Activated CD8-positive, alpha-beta memory T cell treated with anti-CD3 and anti-CD28 coated beads, Interleukin-2, amount 50 U/mL, for 1 hour (primary cell): Measurements from ENCODE around the gene PHF13.
"Not testable (repeated sequence)": the region's sequence is repeated elsewhere in the genome, so short reads cannot be mapped to it uniquely, and the experiment has no call there.

Source experiments
- DNase-seq: peaks from one replicate; pipeline ENCODE4 v3.0.0-alpha.2; 2020; ENCODE audit errors: extremely low read depth

PHF13 gene

DNA sequence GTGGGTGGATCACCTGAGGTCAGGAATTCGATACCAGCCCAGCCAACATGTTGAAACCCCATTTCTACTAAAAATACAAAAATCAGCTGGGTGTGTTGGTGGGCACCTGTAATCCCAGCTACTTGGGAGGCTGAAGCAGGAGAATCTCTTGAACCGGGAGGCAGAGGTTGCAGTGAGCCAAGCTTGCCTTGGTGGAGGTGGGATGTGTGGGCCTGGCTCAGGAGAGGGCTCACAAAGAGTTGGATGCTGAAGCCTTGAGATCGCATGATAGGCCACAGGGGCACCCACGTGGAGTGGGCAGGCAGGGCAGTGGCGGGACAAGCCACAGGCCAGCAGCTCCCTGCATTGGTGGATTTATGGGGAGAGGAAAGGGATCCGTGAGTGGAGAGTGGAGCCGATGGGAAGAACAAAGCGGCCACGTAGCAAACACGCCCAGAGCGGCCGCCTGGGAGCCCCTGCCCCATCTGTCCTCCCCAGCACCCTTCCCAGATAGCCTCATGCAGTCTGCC, 15.5 kb downstream of the PHF13 start:
- DNase-seq: no peak

DNA sequence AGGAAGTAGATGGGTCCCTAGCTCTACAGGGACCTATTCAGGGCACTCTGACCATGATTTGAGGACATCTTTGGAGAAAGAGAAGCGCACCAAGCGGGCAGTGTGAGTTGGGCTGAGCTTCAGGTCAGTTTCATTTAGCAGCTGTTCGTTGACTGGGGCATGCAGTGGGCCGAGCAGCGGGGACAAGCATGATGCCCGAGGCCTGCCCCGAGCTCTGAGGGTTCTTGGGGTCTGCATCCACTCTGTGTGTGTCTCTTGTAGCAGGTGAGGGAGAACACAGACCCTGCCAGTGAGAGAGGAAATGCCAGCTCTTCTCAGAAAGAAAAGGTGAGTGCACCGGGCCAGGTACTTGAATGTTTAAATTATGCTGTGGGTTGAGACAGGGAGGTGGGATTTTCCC, 16.5 kb downstream of the PHF13 start:
- DNase-seq: no peak

DNA sequence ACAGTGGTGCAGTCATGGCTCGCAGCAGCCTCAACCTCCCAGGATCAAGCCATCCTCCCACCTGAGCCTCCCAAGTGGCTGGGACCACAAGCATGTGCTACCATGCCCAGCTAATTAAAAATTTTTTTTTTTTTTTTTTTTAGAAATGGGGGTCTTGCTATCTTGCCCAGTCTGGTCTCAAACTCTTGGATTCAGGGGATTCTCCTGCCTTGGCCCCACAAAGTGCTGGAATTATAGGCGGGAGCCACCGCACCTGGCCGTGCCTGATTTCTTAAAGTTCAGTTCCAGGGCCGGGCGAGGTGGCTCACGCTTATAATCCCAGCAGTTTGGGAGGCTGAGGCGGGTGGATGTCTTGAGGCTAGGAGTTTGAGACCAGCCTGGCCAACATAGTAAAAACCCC, 17.5 kb downstream of the PHF13 start:
- no peak for DNase-seq

DNA sequence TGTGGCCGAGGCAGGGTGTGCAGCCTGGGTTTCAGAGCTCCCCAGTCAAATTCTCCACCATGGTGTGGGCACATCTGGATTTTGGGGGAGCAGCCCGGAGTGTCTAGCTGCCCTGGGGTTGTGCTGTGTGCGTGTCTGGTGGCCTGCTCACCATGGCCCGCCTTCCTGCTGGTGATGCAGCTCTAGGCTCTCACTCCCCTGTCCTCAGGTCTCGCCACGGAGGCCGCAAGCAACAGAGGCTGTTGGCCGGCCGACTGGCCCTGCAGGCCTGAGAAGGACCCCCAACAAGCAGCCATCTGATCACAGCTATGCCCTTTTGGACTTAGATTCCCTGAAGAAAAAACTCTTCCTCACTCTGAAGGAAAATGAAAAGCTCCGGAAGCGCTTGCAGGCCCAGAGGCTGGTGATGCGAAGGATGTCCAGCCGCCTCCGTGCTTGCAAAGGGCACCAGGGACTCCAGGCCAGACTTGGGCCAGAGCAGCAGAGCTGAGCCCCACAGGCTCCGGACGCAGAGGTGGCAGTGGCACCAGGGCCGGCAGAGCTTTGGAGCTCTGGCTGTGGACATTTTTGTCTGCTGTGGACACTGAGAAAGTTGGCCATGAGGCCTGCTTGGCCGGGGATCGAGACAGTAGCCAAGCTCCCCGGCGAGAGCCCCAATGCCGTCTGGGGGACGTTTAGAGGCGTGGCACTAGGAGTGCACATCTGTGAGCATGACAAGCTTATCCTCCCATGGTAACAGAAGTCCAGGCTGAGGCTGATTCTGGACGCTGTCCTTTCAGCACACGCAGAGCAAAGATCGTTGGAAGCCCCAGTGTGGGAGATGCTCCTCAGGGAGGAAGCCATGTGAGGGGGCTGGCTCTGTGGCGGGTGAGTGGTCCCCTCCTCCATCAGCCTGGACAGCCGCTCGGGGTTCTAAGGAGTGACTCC, 19.3 kb downstream of the PHF13 start:
- DNase-seq: no peak

DNA sequence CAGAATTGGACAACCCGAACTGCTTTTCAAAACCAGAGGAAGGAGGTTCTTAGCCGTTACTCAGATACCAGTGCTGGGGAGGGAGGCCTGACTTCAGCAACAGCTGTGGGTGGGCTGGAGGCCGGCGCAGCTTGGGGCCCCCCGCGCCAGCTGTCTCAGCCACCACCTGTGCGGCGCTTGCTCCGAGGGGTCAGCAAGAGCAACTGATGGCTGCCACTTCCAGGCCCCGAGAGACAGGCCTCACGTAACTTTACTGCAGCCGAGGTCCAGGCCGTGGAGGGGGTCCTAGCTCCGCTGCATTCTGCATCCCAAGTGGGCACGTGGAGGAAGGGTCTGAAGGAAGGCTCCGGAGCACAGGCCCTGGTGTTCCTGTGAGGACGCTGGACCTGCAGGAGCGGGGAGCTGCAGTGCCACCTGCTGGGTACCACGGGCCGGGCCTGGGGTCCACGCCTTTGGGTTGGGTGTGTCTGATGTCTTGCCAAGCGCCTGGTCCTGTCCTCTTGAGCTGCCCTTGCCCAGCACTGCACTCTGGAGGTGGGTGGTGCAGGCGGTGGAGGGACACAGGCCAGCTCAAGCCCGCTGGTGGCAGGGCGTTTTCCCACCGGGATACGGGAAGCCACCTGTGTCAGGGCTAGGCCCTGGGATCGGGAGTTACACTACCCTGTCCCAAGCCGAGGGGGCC, 21.0 kb downstream of the PHF13 start:
- DNase-seq: no peak

DNA sequence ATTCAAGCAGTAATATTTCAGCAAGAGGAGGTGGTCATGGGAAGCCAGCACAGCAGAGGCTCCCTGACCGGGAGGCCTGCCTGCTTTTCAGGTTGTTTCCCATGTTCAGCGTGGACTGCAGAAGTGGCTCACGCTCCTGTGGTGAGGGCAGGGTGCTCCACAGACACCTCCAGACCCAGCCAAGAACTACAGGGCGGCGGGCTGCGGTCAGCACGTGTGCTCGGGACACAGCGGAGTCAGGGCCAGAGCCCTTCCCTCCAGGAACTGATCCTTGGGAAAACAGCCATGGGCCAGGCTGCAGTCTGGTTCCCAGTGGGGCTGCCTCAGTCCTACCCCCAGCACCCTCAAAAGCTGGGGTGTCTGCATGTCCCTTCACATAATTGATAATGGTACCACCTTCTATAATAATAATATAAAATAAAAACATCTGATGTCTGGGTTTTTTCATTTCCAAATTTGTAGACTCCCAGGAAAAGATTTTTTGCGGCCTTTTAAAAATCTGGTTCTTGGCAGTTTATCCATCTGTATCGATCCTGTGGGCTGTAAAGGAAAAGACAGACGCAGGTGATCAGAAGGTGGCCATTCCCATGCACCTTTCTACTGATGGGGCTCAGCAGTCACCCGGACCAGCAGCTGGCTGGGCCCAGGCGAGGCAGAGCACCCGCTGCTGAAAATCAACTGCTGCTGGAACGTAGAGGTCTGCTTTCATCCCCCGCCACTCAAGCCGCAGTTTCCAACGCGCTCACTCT, 21.8 kb downstream of the PHF13 start:
- DNase-seq: no peak

DNA sequence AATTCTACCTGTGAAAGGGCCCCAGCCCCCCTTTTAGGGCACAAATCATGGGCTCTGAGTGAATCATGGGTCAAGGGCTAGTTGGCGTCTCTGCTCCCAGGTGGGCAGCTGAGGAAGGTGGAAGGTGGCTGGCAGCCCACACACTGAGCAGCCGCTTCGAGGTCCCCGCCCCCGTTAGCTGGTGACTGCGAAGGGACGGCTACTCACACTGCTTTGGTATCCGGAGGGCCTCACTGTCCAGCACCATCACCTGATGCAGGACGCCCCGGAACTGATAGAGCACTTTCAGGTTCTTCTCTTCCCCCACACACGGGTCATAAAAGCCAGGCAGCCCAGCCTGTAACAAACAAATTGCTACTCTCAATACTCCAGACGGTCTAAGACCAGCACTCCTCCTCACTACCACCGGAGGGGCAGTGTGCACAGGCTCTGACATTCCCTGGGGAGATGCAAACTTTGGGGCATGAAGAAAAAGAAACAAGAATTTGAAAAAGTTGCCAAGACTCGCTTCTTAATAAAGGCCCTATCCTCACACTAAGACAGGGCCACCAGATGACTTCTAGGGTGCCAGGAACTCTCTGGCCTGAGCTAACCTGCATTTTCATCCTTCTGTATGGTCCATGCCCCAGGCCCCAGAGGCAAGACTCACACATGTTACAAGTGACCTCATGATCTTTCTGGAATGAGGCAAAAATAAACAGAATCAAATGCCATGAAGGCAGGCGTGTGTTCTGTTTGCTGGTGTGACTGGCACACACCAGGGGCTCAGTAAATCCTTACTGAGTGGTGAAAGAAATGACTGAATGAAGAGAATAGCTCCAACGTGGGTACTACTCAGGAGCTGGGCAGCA, 22.6 kb downstream of the PHF13 start:
- DNase-seq: no peak

DNA sequence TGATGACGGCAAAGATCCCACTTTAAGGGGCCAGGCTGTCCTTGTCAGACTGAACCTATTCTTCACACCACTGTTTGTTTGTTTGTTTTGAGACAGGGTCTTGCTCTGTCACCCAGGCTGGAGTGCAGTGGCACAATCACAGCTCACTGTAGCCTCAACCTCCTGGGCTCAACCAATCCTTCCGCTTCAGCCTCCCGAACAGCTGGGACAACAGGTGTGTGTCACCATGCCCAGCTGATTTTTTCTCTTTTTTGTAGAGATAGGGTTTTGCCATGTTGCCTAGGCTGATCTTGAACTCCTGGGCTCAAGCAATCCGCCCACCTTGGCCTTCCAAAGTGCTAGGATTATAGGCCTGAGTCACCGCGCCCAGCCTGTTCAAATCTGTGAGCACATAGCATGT, 23.2 kb downstream of the PHF13 start:
- not testable (repeated sequence) for DNase-seq

DNA sequence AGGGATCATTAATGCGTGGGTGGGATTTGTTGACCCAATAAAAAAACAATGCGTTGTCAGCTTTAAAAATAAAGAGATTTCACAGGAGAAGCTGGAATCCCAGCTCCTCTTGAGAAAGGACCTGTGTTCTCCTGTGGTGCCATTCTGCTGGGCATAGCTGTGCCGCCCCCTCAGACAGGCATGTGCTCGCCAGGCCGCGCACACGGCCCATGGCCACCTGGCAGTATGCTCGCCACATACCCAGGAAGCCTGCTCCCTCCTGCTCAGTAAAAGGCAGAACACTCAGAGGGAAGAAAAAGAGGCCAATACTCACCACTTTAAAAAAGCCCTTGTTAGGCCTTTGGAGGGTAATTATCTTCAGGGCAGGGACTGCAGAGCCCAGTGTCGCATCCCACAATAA, 24.2 kb downstream of the PHF13 start:
- DNase-seq: no peak

DNA sequence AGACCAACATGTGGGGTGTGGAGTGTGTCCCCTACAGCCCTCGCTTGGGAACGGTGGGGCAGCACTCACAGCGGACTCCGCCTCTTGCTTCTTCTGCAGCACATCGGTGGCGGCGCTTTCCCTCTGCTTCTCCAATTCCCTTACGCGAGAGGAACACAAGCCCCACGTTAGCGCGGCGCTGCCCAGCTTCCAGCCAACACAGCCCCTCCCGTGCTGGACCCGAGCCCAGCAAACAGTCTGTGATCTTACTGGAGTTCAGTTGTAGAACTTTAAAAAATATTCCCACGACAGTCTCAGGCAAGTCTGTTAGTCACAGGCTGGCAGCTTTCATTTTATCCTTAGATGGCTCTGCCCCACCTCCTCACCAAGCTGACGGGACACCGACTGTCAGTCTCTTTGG, 24.7 kb downstream of the PHF13 start:
- DNase-seq: no peak

DNA sequence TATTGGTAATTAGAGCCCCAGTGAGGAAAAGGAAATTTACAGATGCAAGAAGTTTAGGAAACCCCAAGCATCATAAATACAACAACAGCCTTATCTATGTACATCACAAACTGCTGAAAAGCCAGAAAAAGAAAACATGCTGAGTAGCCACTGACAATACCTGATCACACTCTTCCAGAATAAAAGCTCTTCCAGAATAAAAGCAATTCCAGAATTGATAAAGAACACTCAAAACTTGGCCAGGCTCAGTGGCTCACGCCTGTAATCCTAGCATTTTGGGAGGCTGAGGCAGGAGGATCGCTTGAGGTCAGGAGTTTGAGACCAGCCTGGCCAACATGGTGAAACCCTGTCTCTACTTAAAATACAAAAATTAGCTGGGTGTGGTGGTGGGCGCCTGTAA, 27.3 kb downstream of the PHF13 start:
- DNase-seq: not testable (repeated sequence)

DNA sequence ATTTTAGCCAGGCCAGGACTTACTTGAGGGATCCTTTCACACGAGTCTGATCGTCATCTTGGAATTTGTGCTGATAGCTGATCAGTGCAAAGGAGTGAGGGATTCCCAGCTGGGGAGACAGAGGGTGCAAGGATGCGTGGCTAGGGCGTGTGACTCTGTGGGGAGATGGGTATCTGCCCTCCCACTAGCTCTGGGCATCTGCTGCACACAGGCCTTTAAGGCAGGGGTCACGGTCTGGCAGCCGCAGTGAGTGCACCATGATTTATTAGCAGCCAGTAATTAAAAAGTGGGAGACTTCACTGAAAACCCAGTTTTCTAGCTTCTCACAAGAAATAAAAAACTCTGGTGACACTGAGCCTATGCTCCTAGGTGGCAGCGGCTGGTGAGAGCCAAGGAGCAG, 31.5 kb downstream of the PHF13 start:
- DNase-seq: no peak

DNA sequence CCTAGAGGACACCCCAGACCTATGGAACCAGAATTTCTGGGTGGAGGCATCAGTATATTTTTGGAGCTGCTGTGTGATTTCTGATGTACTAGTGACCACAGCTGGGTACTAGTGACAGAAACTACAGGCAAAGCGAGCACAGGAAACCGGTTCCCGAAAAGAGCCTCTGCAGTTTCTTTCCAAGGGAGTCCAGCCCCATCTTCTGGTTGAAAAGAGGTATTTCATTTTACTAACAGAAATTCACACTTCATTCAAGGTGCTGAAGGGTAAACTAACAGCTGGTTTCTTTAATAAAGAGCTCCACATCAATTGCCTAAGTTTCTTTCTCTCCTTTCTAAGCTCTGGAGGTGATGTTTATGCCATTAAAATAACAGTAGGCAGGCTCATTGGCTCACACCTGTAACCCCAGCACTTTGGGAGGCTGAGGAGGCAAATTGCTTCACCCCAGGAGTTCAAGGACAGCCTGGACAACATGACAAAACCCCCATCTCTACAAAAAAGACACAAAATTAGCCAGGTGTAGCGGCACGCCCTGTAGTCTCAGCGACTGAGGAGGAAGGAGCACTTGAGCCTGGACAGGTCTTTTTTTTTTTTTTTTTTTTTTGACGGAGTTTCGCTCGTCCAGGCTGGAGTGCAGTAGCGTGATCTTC, 33.1 kb downstream of the PHF13 start:
- no peak for DNase-seq

DNA sequence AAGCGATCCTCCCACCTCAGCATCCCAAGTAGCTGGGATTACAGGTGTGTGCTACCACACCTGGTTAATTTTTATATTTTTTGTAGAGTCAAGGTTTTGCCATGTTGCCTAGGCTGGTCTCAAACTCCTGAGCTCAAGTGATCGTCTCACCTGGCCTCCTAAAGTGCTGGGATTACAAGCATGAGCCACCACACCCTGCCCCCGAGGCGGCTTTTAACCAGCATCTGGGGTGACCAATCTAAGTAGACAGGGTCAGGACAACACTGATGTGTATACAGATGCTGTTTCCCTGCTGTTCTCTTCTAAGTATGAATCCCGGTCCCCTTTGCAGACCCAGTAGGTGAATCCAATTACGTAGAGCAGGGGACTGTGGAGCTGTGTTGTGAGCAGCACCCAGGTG, 35.0 kb downstream of the PHF13 start:
- no peak for DNase-seq

DNA sequence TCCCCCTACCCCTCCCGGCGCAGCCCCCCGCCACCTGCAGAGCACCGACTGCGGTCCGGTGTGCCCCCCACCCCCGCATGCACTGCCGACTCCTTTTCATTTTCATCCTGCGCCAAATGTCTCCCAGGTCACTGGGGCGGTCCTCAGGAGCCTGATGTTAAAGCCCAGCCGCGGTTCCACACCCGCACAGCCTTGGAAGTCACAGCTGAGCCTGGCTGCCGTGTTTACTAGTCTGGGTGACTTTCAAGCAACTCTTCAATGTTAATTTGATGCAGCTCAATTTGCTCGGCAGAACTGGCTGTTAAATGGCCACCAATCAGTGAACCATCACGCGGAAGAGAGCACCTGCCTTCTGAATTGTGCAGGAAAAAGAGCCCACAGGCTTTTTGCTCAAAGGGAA, 38.4 kb downstream of the PHF13 start:
- DNase-seq: no peak

DNA sequence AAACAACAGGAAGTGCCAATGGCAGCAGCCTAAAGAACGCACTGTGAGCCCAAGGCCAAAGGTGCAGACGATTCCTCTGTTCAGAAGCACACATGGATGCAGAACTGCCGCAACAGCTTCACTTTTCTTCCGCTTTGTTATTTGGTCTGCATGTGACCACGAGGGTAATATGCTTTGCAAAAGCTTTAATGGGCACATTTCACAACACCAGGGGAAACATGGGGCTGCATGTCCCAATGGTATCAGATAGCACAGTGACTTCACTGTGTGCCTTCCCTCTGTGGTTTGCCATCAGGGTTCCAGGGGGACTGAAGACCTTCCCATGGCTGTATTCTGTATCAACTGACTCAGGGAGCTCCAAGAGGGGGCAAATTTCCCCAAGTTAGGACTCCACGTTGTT, 39.5 kb downstream of the PHF13 start:
- DNase-seq: no peak

DNA sequence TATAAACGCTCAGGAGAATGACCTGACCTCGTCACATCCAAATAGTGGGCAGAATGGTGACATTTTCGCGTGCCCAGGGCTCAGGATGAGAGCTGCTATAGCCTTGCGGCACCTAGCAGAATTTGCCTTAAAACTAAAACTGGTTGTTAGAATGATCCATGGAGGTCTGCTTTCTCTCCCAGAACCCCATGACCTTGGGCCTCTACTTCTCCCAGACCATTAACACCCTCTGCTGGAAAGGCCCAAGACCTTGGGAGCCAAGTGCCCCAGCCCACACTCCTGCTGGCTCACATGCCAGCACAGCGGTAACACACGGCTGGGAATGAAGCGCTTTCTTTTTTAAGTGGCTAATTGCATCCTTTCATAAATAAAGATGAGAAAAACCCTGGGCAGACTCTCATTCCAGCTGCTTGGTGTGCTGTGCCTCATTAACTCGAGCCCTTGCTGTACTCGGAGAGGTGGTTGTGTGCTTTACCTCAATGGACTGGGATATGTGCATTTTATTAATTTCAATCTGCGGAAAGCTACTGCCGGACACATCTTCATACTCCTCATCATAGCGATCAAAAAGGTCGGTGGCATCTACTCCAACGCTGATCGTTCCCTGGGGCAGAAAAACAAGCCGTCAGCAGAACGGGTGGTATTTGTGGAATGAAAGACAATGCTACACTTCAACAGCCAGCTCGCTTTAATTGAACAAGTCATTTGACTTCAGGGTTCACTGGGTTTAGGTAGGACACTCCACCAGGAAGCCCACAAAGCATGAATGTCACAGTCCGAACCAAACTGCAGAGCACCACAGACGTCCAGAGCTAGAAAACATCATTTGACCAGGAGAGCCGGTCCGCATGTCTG, 40.1 kb downstream of the PHF13 start:
- DNase-seq: no peak

DNA sequence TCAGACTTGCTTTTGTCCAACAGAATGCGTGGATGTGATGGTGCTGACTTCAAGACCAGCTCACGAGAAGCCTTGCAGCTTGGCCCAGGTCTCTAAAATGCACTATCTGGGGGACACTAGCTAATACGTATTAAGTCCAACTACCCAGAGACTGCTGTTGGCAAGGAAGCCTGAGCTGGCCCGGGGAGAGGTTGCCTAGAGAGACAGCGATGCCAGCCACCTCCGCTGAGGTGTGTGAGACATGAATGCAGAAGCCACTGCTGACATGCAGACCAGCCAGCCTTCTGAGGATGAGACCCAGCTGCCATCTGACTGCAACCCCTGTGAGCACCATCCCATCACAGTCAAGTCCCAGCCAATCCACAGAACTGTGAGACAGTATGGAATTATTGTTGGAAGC, 43.6 kb downstream of the PHF13 start:
- no peak for DNase-seq

DNA sequence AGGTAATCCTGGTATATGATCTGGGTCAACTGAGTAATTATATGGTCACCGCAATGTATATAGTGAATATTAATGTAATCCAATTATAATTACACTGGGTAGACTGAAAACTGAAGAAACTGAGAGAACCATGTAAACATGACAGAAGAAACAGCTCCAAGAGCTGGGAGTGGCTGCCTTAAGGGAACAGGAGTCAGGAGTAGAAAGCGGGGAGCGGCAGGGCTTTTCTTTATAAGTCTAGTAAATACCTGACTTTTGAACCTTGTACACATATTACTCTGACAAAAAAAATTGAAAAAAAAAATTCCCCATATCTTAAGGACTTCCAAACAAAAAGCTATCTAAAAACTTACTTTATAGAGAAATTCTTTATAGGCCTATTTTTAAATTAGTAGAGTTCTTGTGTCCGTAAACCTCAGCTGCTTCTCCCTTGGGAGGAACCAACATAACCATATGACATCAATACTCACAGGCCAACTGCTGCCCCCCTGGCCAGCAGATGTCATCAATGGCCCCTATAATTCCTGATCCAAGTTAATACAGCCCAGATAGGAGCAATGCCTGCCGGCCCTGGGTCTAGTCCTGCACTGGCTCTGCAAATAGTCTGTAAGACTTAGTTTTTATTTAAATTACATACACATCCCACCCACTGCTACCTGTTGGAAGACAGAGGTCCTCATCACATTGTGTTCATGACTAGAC, 45.0 kb downstream of the PHF13 start:
- no peak for DNase-seq
